GM12892 (cell line): ENCODE measurements around the gene HS1BP3.

Experiments
- DNase-seq: peaks from one replicate; pipeline ENCODE4 v3.0.0; 2011; ENCODE audit not compliant: insufficient read length
- FAIRE-seq: peaks from 2 replicates; lab custom pipeline; 2011; peaks lifted over from hg19 to GRCh38; lab: Jason Lieb, UNC
- POLR2A ChIP-seq: IDR thresholded peaks from 2 replicates; pipeline ENCODE4 v1.6.1; 2011; ENCODE audit warnings: low read depth, low read length, control low read depth
- POLR2AphosphoS5 ChIP-seq: IDR thresholded peaks from 2 replicates; pipeline ENCODE4 v1.6.1; 2011; ENCODE audit warnings: low read depth, low read length, control low read depth
- TAF1 ChIP-seq: IDR thresholded peaks from 2 replicates; pipeline ENCODE4 v1.6.1; 2011; ENCODE audit warnings: low read depth, mild to moderate bottlenecking, control low read depth, low read length, borderline replicate concordance

Gene HS1BP3

DNA sequence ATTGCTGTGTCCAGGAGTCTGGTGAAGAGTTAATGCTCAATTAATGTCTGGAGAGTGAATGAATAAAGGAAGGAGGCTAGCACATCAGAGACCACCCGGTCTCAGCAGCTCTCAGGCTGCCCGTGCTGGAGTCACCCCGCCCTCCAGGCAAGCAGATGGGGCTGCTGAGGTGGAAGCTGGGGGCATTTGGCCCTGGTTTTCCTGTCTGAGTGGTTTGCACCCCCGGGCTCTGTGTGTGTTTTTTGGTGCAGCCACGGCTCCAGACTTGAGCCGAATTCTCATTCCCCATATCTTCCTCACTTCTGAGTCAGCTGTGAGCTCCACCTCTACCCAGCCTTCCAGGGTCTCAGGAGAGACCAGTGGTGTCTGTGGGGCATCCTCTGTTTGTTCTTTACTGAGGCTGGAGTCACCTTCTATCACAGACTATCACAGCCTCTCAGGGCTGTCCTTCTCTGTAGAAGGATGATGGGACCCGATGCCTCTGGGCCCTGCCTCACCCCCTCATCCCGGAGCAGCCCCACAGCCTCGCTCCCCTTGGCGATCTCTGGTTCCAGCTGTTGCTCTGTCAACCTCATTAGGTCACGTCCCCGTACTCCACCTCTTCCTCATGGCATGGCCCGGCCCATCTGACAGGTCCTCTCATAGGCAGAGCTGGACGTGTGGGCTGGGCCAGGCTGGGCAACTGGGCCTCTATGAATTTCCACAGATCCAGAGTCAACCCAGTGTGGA, 60.8 kb downstream of the HS1BP3 start:
- TF ChIP-seq TAF1 (no peak), POLR2A (no peak), POLR2AphosphoS5 (no peak)
- DNase-seq (no peak), FAIRE-seq (no peak)

DNA sequence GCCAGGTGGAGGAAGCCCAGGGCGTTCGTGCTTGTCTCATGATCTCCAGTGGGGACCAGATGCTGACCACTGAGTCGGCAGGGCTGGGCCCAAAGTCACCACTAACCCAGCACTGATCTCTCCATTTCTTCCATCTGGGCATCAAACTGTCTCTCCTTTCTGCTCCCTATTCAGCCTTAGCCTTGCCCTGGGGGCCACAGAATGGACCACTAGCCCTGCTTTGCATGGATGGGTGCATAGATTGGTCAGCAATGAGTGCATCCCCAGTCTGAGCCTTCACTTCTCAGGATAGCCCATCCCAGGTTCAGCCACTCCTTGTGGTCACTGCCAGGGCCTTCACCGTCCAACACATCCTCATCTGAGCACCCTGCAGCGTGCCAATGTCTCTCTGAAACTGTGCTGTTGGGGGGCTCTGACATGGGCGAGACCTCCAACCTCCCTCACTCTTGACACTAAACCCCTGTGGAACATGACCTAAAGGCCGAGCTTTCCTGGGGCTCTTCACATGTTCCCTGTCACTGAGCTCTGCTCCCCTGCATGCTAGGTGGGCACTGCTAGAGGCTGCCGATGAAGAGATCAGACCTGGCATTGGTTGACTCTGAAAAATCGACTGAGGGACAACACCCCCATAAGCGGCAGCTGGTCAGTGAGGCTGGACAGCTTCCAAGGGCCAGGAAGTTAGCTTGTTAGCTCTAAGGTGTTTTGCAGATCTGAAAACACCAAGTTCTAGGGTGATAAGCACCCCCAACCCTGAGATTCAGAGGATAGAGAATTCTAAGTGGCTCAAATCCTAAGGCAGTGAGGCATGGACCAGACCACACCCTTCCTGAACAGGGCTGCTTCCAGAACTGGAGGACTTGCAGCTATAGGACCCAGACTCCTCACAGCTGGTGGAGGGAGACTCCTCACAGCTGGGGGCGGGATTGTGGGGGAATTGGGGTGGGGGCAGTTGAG, 61.7 kb downstream of the HS1BP3 start:
- DNase-seq (no peak), FAIRE-seq (no peak)
- TF ChIP-seq POLR2A, result no peak
- no peak for TF ChIP-seq TAF1
- TF ChIP-seq POLR2AphosphoS5, result no peak

- FAIRE-seq, result no peak
Measured at GRCh38 chr2:20585710-20586594, 64.9 kb downstream of the HS1BP3 start.

GRCh38 chr2:20585359-20585709, 65.6 kb downstream of the HS1BP3 start:
- FAIRE-seq, result no peak
- TF ChIP-seq TAF1, result no peak
- no peak for TF ChIP-seq POLR2AphosphoS5
- no peak for TF ChIP-seq POLR2A
- no peak for DNase-seq

More at GRCh38 chr2:20585710-20586594, 64.9 kb downstream of the HS1BP3 start:
- TF ChIP-seq POLR2A (no peak), POLR2AphosphoS5 (no peak), TAF1 (no peak)
- no peak for DNase-seq

DNA sequence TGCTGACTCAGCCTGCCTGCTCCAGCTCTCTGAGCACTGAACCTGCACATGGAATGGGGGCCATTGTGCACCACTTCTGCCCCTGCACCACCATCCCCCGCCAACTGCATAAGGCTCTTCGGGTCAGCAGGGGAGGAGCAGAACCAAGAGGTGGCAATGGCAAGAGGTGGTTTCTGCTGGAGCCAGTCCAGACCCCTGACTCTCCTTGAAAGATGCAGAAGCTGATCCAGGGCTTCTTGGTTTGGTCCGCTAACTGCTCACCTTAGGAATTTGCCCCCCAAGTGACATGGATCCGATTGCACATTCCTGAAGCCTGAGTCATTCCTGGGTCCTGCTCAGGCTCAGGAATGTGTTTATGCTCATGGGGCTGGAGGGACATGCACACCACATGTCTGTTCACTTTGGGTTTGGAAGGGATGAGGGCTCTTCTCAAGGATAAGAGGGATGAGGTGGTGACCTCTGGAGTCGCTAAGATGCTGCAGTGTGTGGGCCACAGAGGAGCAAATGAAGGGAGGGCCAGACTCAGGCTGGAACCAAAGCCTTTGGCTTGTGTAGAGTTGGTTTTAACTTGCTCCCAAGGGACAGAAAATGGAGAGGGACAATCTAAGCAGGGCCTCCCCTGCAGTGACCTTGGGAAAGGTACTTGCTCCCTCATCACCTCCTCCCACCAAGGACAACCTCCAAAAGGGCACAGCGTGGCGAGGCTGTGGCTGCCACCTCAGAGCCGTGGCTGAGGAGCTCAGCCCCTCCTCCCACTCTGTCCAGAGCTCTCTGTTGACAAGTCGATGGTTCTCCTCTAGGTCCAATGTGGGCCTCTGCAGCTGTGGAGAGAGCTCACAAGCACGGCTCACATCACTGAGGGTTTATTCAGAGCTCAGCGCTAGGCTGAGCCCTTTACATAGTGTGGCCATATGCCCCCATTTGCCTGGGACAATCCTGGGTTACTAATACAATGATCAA, 66.2 kb downstream of the HS1BP3 start:
- FAIRE-seq (no peak), DNase-seq (no peak)
- TF ChIP-seq TAF1, result no peak
- no peak for TF ChIP-seq POLR2AphosphoS5
- no peak for TF ChIP-seq POLR2A

DNA sequence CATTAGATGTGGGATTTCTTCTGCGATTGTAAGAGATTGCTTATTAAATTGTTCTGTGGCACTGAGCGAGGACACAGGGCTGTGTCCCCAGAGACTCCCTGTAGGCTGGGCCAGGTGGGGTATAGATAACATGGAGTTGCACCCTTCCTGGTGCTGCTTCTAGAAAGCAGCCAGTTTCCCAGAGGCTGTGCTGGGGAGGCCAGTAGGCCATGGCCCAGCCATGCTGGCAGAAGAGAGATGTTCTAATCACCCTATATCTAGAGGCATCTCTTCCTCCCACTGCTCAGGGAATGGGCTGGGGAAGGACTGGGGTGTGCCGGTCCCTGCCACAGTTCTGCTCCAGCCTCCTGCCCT, 66.9 kb downstream of the HS1BP3 start:
- DNase-seq (no peak), FAIRE-seq (no peak)
- no peak for TF ChIP-seq POLR2A
- TF ChIP-seq POLR2AphosphoS5, result no peak
- no peak for TF ChIP-seq TAF1

DNA sequence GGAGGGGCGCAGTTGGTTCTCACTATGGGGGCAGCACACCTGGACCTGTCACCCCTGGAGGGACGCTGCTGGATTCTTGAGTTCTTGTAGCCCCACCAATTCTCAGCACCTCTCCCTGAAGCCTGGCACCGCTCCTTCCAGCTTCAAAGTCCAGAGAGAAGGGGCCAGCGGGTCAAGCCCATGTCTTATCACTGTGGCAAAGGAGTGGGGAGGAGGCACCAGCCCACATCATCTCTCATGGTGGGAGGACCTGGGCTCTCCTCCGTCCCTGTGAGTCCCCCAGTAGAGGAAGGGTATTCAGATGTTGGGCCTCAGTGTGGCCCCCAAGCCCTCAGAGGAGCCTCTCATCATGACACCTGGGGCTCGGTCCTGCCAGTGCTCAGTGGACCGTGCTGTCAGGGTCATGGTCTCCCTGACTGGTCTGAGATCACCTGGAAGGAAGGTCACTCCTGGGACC, 67.4 kb downstream of the HS1BP3 start:
- FAIRE-seq (no peak), DNase-seq (no peak)
- TF ChIP-seq POLR2A (no peak), TAF1 (no peak), POLR2AphosphoS5 (no peak)

- FAIRE-seq, result no peak
Measured at GRCh38 chr2:20582600-20583221, 68.2 kb downstream of the HS1BP3 start.

DNA sequence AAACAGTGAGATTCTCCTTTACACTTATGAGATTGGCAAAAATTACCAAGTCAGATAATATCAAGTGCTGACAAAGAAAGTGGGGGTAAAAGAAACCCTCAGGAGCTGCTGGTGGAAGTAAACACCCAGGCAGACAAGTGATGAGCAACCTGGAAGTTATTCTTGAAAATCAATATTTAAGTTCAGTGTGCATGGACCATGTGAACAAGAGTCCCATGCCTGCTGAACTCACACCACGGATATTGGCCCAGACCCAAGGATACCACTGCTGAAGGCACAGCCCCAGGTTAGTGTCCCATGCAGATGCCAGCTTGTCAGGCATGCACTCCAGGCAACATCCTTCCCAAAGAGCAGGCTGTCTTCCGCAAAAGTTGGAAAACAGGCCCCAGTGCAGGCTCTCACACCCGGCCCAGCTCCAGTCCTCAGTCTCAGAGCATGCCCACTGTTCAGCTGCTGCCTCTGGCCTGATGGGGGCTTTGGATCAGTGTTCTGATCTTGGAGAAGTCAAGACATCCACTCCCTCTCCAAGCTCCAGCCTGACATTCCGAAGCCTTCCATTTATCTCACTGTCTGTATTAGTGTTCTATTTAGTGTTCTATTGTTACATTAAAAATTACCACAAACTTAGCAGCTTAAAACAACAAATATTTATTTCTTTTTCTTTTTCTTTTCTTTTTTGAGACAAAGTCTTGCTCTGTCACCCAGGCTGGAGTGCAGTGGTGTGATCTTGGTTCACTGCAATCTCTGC, 70.0 kb downstream of the HS1BP3 start:
- TF ChIP-seq POLR2AphosphoS5 (no peak), POLR2A (no peak), TAF1 (no peak)
- DNase-seq, result no peak
- FAIRE-seq, result no peak

More at GRCh38 chr2:20582600-20583221, 68.2 kb downstream of the HS1BP3 start:
- no peak for DNase-seq
- TF ChIP-seq POLR2A, result no peak
- no peak for TF ChIP-seq POLR2AphosphoS5
- no peak for TF ChIP-seq TAF1

DNA sequence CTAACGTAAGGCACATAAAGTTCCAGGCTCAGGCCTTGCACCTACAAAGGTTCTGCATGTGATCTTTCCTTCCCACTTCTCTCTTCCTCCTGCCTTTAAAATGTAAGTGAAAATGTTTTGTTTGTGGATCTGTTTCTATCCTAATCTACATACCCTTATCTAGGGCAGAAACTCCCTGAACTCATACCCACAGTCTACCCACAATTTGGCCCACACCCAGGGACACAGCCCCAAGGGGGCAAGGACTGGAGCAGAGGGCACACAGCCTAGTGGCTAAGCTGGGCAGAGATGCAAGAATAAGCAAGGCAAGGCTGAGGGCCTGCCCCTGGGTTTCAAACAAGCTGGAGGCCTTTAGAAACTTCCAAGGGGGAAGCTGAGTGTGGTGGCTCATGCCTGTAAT, 71.0 kb downstream of the HS1BP3 start:
- FAIRE-seq, result no peak
- no peak for DNase-seq

More for the DNA sequence above, 71.0 kb downstream of the HS1BP3 start:
- TF ChIP-seq POLR2AphosphoS5 (no peak), TAF1 (no peak), POLR2A (no peak)
